Fibroblast of skin of left quadriceps (primary cell): ENCODE results near the gene RAB32.
A peak's percentile ranks its signal among the peaks of the same experiment; 100 is the strongest.
"Not testable (repeated sequence)": the region's sequence is repeated elsewhere in the genome, so short reads cannot be mapped to it uniquely, and the experiment has no call there.

Experiments used
- DNase-seq, 2 experiments: peaks; one replicate each; pipeline ENCODE4 v3.0.0-alpha.2; 2013; ENCODE audit warnings: low read depth in 2 of 2

Gene RAB32

GRCh38 chr6:146543211-146543939, at the start of gene RAB32:
Gene RAB32 (plus strand): TSS chr6:146543833. CDS start chr6:146543872, 39 bp downstream.
- peak; percentile 60 to 68 for DNase-seq

GRCh38 chr6:146498309-146498708, 45.3 kb upstream of the RAB32 start:
- no peak for DNase-seq

- no peak for DNase-seq
Observed at GRCh38 chr6:146503096-146503495, 40.5 kb upstream of the RAB32 start.

- no peak for DNase-seq
Observed at GRCh38 chr6:146515212-146515611, 28.4 kb upstream of the RAB32 start.

GRCh38 chr6:146526192-146526591, 17.4 kb upstream of the RAB32 start:
- no peak for DNase-seq

- DNase-seq, result no peak
Observed at GRCh38 chr6:146532702-146533101, 10.9 kb upstream of the RAB32 start.

- DNase-seq, result no peak
Observed at GRCh38 chr6:146542881-146543210, 787 bp upstream of the RAB32 start.

DNA sequence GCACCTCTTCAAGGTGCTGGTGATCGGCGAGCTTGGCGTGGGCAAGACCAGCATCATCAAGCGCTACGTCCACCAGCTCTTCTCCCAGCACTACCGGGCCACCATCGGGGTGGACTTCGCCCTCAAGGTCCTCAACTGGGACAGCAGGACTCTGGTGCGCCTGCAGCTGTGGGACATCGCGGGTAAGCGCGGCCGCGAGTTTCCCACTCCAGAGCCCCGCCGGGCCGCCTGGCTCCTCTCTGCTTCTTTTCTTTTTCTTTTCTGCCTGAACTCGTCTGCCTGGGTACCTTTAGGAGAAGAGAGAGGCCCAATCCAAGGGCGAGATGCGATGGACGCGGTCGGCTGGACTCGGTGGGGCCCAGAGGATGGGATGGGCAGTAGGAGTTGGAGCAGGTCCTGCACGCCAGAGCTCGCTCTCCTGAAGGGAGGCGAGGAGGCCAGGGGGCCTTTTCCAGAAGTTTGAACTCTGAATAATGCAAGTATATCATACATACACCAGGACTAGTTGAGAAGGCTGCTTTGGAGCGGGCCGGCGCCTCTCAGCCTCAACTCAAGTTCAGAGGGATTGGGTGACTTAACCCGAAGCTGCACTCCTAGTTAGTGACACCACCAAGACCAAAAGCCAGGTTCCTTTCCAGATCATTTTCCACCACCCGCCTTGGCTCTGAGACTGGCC, 445 bp downstream of the RAB32 start:
- DNase-seq, result peak in 1 of 2 experiments; percentile 18

DNA sequence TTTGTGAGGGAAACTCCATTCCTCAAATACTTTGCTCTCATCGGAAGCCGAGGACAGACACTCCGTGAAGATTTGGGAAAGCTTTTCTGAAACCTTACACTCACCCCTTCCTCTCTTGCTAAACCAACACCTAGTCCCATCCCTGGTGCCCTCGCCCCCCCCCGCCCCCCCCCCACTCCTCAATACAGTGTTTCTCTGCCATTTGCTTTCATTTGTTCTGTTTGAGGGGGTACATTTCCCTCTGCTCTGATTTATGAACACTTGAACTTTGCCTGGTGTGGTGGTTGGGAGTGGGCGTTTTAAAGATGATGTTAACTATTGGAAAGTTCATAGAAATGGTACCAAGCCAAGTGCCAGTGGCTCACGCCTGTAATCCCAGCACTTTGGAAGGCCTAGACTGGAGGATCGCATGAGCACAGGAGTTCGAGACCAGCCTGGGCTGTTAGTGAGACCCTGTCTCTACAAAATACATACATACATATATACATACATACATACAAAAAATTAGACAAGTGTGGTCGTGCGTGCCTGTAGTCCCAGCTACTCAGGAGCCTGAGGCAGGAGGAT, 1.1 kb downstream of the RAB32 start:
- no peak for DNase-seq

DNA sequence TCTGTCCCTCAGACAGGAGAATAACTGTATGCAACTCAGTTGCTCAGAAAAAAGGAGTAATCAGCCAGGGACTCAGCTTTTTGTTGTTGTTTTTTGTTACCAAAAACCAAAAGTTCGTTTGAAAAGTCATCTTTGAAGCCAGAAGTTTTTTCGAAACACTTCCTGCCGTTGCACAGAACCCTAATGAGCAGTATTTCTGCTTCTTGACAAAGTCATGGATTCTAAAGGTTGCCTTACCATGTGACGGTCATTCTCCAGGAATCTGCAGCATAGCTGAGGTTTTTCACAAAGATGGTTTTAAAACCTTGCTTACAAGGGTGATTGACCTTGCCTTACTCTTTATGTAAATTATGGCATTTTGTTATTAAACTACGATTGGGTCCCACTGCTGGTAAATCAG, 1.9 kb downstream of the RAB32 start:
- DNase-seq, result peak; percentile 45 to 48

- peak; percentile 80 to 83 for DNase-seq
Observed at GRCh38 chr6:146546443-146547043, 2.9 kb downstream of the RAB32 start.

DNA sequence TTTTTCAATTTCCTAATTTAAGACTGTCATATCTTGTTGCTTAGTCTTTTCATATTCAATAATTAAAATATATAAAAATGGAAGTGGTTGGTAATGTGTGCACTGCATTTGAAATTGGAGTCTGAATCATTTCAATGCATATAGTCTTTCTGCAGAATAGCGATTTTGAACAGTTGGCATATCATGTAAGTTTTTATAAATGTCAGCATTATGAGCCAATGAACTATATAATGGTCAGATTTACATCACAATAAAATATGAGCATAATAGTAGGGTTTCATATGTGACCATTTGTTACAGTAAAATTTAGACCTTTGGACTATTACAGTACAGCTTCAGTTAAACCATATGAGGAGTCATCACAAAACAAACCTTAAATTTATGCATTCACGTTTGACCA, 4.3 kb downstream of the RAB32 start:
- no peak for DNase-seq

DNA sequence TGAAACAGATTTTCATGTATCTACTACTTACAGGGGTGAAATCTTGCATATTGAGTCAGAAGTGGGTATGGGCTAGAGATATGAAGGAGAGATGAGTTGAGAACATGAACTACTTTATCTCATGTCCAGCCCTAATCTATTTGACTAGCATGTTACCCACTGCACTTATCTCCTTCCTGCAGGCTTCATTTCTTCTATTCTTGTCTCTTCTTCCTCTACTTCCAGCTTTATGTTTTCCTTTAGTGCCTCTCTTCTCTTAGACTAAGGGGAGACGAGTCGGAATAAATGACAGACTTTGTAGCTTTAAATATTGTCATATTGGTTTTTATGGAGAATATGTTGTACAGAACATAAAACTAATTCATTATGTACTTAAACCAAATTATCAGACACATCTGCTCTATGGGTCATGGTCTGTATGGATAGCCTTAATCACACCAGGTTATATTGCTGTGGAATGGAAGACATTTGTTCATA, 5.3 kb downstream of the RAB32 start:
- DNase-seq, result no peak

DNA sequence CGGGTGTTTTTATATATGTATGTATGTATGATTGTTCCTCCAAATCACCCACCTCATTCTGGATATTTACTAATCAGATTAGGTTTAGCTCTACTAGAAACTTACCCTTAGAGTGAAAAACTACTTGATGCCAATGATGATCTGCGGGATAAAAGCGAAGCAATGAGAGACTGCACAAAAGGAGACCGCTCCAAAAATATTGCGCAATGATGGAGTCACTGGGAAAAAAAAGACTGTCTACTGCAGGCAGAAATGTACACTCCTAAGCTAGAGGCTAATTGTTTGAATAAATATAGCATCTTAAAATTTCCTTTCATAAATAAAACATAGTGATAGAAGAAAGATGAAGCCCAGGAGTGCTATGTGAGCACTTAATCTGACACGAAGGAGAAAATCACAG, 7.3 kb downstream of the RAB32 start:
- peak in 1 of 2 experiments; percentile 20 for DNase-seq

DNA sequence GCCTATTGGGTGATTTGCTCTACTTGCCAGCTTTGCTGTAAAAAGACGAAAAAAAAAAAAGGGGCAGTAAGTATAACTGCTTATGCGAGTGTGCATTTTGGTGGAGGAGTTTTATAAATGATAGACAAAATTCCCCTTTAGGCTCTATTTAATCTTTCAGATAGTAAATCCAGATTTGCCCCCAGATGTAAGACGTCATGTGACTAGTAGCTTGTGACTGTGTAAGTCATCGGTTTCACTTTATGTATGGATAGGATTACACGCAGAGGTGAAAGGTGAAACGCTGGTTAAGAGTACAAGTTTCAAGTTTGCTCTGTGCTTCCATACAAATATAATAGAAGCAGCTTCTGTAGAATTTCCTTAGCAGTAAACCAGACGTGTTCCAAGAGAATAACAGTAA, 7.9 kb downstream of the RAB32 start:
- no peak for DNase-seq

GRCh38 chr6:146553377-146554135, 9.9 kb downstream of the RAB32 start:
- no peak for DNase-seq

DNA sequence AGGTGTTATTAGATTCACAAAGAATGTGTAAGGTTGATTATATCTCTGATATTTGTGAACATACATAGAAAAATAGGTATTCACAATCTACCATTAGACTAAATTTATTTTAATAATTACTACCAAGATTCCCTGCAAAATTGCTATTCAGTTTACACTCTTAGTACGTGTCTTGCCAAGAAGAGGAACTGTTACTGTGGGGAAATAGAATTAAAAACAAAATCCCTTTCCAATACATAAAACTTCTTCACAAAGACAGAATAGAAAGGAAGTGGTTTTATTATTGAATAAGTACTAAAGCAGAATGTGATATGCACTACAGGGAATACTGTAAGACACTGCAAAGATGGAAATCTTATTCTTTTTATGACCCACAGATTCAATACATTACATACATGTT, 17.0 kb downstream of the RAB32 start:
- no peak for DNase-seq

- not testable (repeated sequence) for DNase-seq
Observed at GRCh38 chr6:146566661-146567060, 23.0 kb downstream of the RAB32 start.

DNA sequence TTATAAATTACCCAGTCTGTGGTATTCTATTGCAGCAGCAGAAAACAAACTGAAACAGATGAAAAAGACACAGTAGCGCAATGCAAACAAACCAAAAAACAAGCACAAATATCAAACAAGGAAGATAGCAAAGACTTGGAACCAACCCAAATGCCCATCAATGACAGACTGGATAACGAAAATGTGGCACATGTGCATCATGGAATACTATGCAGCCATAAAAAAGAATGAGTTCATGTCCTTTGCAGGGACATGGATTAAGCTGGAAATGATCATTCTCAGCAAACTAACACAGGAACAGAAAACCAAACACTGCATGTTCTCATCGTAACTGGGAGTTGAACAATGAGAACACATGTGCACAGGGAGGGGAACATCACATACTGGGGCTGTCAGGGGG, 25.0 kb downstream of the RAB32 start:
- DNase-seq, result not testable (repeated sequence)

GRCh38 chr6:146574211-146574610, 30.6 kb downstream of the RAB32 start:
- no peak for DNase-seq

DNA sequence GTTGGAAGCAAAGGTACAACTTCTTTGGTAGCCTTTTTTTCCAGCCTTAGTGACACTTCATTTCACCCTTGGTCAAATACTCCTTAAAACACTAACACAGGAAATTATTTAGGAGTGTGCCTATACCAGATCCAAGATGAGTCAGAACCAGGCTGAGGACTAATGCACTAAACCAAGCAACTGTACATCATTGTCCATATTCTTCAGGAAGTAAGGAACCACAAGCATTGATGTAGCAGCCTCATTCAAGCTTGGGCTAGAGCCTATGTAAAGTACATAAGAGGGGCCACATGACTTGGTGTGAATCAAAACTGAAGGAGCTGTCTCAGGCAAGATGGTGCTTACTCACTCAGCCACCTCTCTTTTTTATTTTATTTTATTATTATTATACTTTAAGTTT, 34.4 kb downstream of the RAB32 start:
- no peak for DNase-seq

DNA sequence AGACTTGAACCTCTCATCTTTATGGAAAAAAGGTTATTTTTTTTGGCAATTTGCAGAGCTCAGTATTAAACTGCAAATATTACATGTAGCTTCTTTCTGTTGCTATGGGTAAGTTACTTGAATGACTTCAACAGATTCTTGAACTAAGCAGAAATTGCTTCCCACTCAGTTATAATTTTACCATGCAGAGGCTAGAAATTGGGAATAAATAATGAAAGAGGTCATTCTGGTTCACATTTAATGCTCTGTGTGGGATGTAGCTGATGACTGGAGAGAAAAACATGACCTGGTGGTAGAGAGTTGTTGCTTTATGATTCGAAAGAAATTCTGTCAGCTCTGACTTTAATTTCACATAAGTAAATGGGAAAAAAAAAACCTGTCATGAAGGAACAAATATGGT, 38.3 kb downstream of the RAB32 start:
- DNase-seq, result no peak
